Spleen (tissue), 7 donors: ENCODE data around the gene RAD51B.

Experiments
- POLR2A ChIP-seq, 3 donors: fragments of 450-650 bp; IDR thresholded peaks; one replicate each; pipeline ENCODE4 v1.5.1; 2017; ENCODE audit warnings: antibody characterized with exemption in 3 of 3, mild to moderate bottlenecking in 1 of 3
- POLR2AphosphoS5 ChIP-seq, 3 donors: sonication (generic); formaldehyde crosslinking; IDR thresholded peaks; one replicate each; pipeline ENCODE4 v1.5.1; 2017; ENCODE audit warnings: antibody characterized with exemption in 3 of 3
- TF ChIP-seq, protein P1 (sequence below), 11 experiments: fragments of 200-600 bp in 7 of 11; fragments of 450-650 bp in 4 of 11; sonication (generic) in 4 of 11; IDR thresholded peaks in 8 of 11; conservative IDR thresholded peaks in 3 of 11; 1 replicate in 7 of 11; 2 replicates in 4 of 11; pipeline versions ENCODE4 v1.4.0 to v1.8.0; 2016 to 2021; ENCODE audit warnings: antibody characterized with exemption in 11 of 11, inconsistent platforms in 4 of 11, mild to moderate bottlenecking in 1 of 11
- donor health status: DM: no; HTN: no; CAD: no; lungs with moderate emphysema.
- donor health status: DM: no; HTN: no; CAD: no.
- donor health status: DM: no; HTN: no; CAD: no.

DNA sequence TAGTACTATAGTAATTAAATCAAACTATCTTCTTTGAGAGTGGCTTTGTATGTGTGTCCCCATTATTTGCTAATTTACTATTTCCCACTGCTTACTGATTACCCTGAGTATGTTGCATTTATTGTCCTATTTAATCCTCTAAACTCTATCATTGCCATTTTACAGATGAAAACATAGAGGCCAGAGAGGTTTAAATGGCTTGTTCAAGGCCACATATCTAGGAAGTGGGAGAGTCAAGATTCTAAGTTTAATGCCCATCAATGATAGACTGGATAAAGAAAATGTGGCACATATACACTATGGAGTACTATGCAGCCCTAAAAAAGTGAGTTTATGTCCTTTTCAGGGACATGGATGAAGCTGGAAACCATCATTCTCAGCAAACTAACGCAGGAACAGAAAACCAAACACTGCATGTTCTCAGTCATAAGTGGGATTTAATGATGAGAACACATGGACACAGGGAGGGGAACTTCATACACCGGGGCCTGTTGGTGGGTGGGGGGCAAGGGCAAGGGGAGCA is 553.6 kb downstream of the RAD51B start:
- TF ChIP-seq, protein P1, sequence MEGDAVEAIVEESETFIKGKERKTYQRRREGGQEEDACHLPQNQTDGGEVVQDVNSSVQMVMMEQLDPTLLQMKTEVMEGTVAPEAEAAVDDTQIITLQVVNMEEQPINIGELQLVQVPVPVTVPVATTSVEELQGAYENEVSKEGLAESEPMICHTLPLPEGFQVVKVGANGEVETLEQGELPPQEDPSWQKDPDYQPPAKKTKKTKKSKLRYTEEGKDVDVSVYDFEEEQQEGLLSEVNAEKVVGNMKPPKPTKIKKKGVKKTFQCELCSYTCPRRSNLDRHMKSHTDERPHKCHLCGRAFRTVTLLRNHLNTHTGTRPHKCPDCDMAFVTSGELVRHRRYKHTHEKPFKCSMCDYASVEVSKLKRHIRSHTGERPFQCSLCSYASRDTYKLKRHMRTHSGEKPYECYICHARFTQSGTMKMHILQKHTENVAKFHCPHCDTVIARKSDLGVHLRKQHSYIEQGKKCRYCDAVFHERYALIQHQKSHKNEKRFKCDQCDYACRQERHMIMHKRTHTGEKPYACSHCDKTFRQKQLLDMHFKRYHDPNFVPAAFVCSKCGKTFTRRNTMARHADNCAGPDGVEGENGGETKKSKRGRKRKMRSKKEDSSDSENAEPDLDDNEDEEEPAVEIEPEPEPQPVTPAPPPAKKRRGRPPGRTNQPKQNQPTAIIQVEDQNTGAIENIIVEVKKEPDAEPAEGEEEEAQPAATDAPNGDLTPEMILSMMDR (IDR thresholded peaks at IDR 0.05 in 8 of 11, conservative IDR thresholded peaks at IDR 0.05 in 3 of 11): no peak
- TF ChIP-seq POLR2AphosphoS5 (IDR thresholded peaks at IDR 0.05) (no peak), POLR2A (IDR thresholded peaks at IDR 0.05) (no peak)
